ENCODE results near the gene ARHGAP6. TPM values are rescaled to one million over a fixed set of nuclear protein-coding genes. Genes with fewer than 3 reads are reported as not detected.
"Not testable (repeated sequence)": the region's sequence is repeated elsewhere in the genome, so short reads cannot be mapped to it uniquely, and the experiment has no call there.

The ARHGAP6 gene
- total RNA-seq, 1 donor, result 5.4 TPM

GRCh38 chrX:11611161-11611560, 54.6 kb downstream of the ARHGAP6 start:
- Histone ChIP-seq H3K9me3 (ENCODE audit: low read depth, low read length) (no peaks in the 10 kb centered on the region), H3K4me1 (ENCODE audit: insufficient read depth, low read length) (no peaks in the 10 kb centered on the region), H3K27me3 (ENCODE audit: insufficient read depth, low read length) (no peaks in the 10 kb centered on the region), H3K4me3 (ENCODE audit: low read length) (no peak overlapping the region)

GRCh38 chrX:11609109-11609508, 56.6 kb downstream of the ARHGAP6 start:
- H3K9me3 ChIP-seq (ENCODE audit: low read depth, low read length), result no peaks in the 10 kb centered on the region
- no peaks in the 10 kb centered on the region for H3K27me3 ChIP-seq (ENCODE audit: insufficient read depth, low read length)
- no peak overlapping the region for H3K4me3 ChIP-seq (ENCODE audit: low read length)
- no peaks in the 10 kb centered on the region for H3K4me1 ChIP-seq (ENCODE audit: insufficient read depth, low read length)

- Histone ChIP-seq H3K27me3 (ENCODE audit: insufficient read depth, low read length) (no peaks in the 10 kb centered on the region), H3K4me1 (ENCODE audit: insufficient read depth, low read length) (no peaks in the 10 kb centered on the region), H3K9me3 (ENCODE audit: low read depth, low read length) (no peaks in the 10 kb centered on the region), H3K4me3 (ENCODE audit: low read length) (no peak overlapping the region)
These were observed 59.3 kb downstream of the ARHGAP6 start for GRCh38 chrX:11606408-11606807.

- Histone ChIP-seq H3K9me3 (ENCODE audit: low read depth, low read length) (no peaks in the 10 kb centered on the region), H3K4me1 (ENCODE audit: insufficient read depth, low read length) (no peaks in the 10 kb centered on the region), H3K4me3 (ENCODE audit: low read length) (no peak overlapping the region), H3K27me3 (ENCODE audit: insufficient read depth, low read length) (no peaks in the 10 kb centered on the region)
These were observed 65.1 kb downstream of the ARHGAP6 start for GRCh38 chrX:11600578-11600977.

GRCh38 chrX:11597479-11597878, 68.2 kb downstream of the ARHGAP6 start:
- Histone ChIP-seq H3K9me3 (ENCODE audit: low read depth, low read length) (no peaks in the 10 kb centered on the region), H3K27me3 (ENCODE audit: insufficient read depth, low read length) (no peaks in the 10 kb centered on the region), H3K4me3 (ENCODE audit: low read length) (no peak overlapping the region)

GRCh38 chrX:11591723-11592346, 73.9 kb downstream of the ARHGAP6 start:
- Histone ChIP-seq H3K4me3 (ENCODE audit: low read length) (no peak overlapping the region), H3K9me3 (ENCODE audit: low read depth, low read length) (no peaks in the 10 kb centered on the region), H3K4me1 (ENCODE audit: insufficient read depth, low read length) (no peaks in the 10 kb centered on the region), H3K27me3 (ENCODE audit: insufficient read depth, low read length) (no peaks in the 10 kb centered on the region)

More at GRCh38 chrX:11597479-11597878, 68.2 kb downstream of the ARHGAP6 start:
- H3K4me1 ChIP-seq (ENCODE audit: insufficient read depth, low read length), result no peaks in the 10 kb centered on the region

GRCh38 chrX:11589641-11590040, 76.1 kb downstream of the ARHGAP6 start:
- Histone ChIP-seq H3K27me3 (ENCODE audit: insufficient read depth, low read length) (no peaks in the 10 kb centered on the region), H3K4me1 (ENCODE audit: insufficient read depth, low read length) (no peaks in the 10 kb centered on the region), H3K4me3 (ENCODE audit: low read length) (no peak overlapping the region), H3K9me3 (ENCODE audit: low read depth, low read length) (no peaks in the 10 kb centered on the region)

GRCh38 chrX:11588097-11588496, 77.6 kb downstream of the ARHGAP6 start:
- Histone ChIP-seq H3K9me3 (ENCODE audit: low read depth, low read length) (no peaks in the 10 kb centered on the region), H3K27me3 (ENCODE audit: insufficient read depth, low read length) (no peaks in the 10 kb centered on the region), H3K4me3 (ENCODE audit: low read length) (no peak overlapping the region), H3K4me1 (ENCODE audit: insufficient read depth, low read length) (no peaks in the 10 kb centered on the region)

GRCh38 chrX:11585174-11585573, 80.5 kb downstream of the ARHGAP6 start:
- Histone ChIP-seq H3K4me3 (ENCODE audit: low read length) (no peak overlapping the region), H3K27me3 (ENCODE audit: insufficient read depth, low read length) (no peaks in the 10 kb centered on the region), H3K9me3 (ENCODE audit: low read depth, low read length) (no peaks in the 10 kb centered on the region), H3K4me1 (ENCODE audit: insufficient read depth, low read length) (no peaks in the 10 kb centered on the region)

- Histone ChIP-seq H3K4me3 (ENCODE audit: low read length) (no peak overlapping the region), H3K27me3 (ENCODE audit: insufficient read depth, low read length) (no peaks in the 10 kb centered on the region)
These were observed 84.9 kb downstream of the ARHGAP6 start for GRCh38 chrX:11580789-11581188.

GRCh38 chrX:11579636-11580600, 85.8 kb downstream of the ARHGAP6 start:
- no peaks in the 10 kb centered on the region for H3K9me3 ChIP-seq (ENCODE audit: low read depth, low read length)
- H3K4me3 ChIP-seq (ENCODE audit: low read length), result no peak overlapping the region
- no peaks in the 10 kb centered on the region for H3K4me1 ChIP-seq (ENCODE audit: insufficient read depth, low read length)
- H3K27me3 ChIP-seq (ENCODE audit: insufficient read depth, low read length), result no peaks in the 10 kb centered on the region

More at GRCh38 chrX:11580789-11581188, 84.9 kb downstream of the ARHGAP6 start:
- H3K9me3 ChIP-seq (ENCODE audit: low read depth, low read length), result no peaks in the 10 kb centered on the region
- H3K4me1 ChIP-seq (ENCODE audit: insufficient read depth, low read length), result no peaks in the 10 kb centered on the region

GRCh38 chrX:11578301-11578700, 87.4 kb downstream of the ARHGAP6 start:
- not testable (repeated sequence) for H3K4me3 ChIP-seq (ENCODE audit: low read length); H3K27me3 ChIP-seq (ENCODE audit: insufficient read depth, low read length); H3K4me1 ChIP-seq (ENCODE audit: insufficient read depth, low read length); H3K9me3 ChIP-seq (ENCODE audit: low read depth, low read length)

GRCh38 chrX:11577603-11578002, 88.1 kb downstream of the ARHGAP6 start:
- H3K27me3 ChIP-seq (ENCODE audit: insufficient read depth, low read length), result no peaks in the 10 kb centered on the region
- H3K4me1 ChIP-seq (ENCODE audit: insufficient read depth, low read length), result no peaks in the 10 kb centered on the region
- no peaks in the 10 kb centered on the region for H3K9me3 ChIP-seq (ENCODE audit: low read depth, low read length)
- no peak overlapping the region for H3K4me3 ChIP-seq (ENCODE audit: low read length)

GRCh38 chrX:11575332-11575731, 90.4 kb downstream of the ARHGAP6 start:
- H3K4me1 ChIP-seq (ENCODE audit: insufficient read depth, low read length), result no peaks in the 10 kb centered on the region
- no peaks in the 10 kb centered on the region for H3K27me3 ChIP-seq (ENCODE audit: insufficient read depth, low read length)
- no peak overlapping the region for H3K4me3 ChIP-seq (ENCODE audit: low read length)
- no peaks in the 10 kb centered on the region for H3K9me3 ChIP-seq (ENCODE audit: low read depth, low read length)

- H3K9me3 ChIP-seq (ENCODE audit: low read depth, low read length), result no peaks in the 10 kb centered on the region
- H3K4me3 ChIP-seq (ENCODE audit: low read length), result no peak overlapping the region
- no peaks in the 10 kb centered on the region for H3K4me1 ChIP-seq (ENCODE audit: insufficient read depth, low read length)
- H3K27me3 ChIP-seq (ENCODE audit: insufficient read depth, low read length), result no peaks in the 10 kb centered on the region
These were observed 98.0 kb downstream of the ARHGAP6 start for GRCh38 chrX:11567528-11568220.

Data from mononuclear cell (primary cell).